ENCODE results near the gene FOXJ1.

FOXJ1 gene

GRCh38 chr17:76147211-76148014 lies 6.4 kb upstream of the FOXJ1 start:
- H3K27ac ChIP-seq (ENCODE audit: low read length), result no peak overlapping the region
- H3K27me3 ChIP-seq (ENCODE audit: control insufficient read depth, insufficient read depth, low read length), result peaks cover 20% of the 10 kb centered on the region
- H3K9ac ChIP-seq (ENCODE audit: low read length), result no peak overlapping the region
- H3K4me3 ChIP-seq (ENCODE audit: low read length), result no peak overlapping the region
- H3K36me3 ChIP-seq (ENCODE audit: control insufficient read depth, low read depth, low read length), result no peaks in the 10 kb centered on the region
- peaks cover 18% of the 10 kb centered on the region for H3K4me1 ChIP-seq (ENCODE audit: control insufficient read depth, low read depth, low read length)
- H3K9me3 ChIP-seq (ENCODE audit: control insufficient read depth, low read depth, low read length), result no peaks in the 10 kb centered on the region

DNA sequence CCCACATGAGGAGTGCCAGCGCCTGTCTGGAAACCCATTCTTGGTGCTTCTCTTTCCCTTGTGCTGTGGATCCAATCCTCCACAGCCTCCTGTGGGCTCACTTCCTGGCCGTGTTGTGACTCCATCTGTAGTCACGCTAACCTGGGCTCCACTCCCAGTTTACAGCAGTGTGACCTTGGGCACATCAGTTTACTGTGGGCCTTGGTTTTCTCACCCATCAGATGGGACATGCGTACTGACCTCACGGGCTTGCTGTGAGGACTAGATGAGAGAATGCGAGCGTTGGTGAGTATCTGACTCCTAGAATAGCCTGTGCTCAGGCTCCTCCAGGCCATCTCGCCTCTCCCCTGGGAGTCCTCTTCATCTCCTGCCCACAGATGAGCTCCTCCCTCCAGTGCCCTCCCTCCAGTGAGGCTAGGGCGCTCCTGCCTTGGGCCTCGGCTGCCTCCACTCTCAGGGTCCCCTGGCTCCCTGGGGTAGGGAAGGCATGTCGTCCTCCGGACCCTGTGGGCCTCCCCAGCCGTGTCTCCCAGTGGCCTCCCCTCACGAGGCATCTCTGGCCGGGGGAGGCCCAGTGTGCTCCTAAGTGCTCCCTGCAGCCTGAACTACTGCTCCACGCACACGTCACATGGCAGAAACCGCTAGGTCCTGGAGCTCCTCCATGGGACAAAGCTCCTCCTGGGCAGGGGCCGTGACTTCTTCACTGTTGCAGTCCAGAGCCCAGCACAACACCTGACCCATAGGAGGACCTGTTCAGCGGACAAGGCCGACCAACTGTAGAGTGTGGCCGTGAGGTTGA lies 5.2 kb upstream of the FOXJ1 start:
- Histone ChIP-seq H3K27ac (ENCODE audit: low read length) (no peak overlapping the region), H3K9me3 (ENCODE audit: control insufficient read depth, low read depth, low read length) (no peaks in the 10 kb centered on the region), H3K36me3 (ENCODE audit: control insufficient read depth, low read depth, low read length) (no peaks in the 10 kb centered on the region), H3K4me3 (ENCODE audit: low read length) (no peak overlapping the region), H3K9ac (ENCODE audit: low read length) (no peak overlapping the region), H3K4me1 (ENCODE audit: control insufficient read depth, low read depth, low read length) (peaks cover 28% of the 10 kb centered on the region), H3K27me3 (ENCODE audit: control insufficient read depth, insufficient read depth, low read length) (peaks cover 32% of the 10 kb centered on the region)

DNA sequence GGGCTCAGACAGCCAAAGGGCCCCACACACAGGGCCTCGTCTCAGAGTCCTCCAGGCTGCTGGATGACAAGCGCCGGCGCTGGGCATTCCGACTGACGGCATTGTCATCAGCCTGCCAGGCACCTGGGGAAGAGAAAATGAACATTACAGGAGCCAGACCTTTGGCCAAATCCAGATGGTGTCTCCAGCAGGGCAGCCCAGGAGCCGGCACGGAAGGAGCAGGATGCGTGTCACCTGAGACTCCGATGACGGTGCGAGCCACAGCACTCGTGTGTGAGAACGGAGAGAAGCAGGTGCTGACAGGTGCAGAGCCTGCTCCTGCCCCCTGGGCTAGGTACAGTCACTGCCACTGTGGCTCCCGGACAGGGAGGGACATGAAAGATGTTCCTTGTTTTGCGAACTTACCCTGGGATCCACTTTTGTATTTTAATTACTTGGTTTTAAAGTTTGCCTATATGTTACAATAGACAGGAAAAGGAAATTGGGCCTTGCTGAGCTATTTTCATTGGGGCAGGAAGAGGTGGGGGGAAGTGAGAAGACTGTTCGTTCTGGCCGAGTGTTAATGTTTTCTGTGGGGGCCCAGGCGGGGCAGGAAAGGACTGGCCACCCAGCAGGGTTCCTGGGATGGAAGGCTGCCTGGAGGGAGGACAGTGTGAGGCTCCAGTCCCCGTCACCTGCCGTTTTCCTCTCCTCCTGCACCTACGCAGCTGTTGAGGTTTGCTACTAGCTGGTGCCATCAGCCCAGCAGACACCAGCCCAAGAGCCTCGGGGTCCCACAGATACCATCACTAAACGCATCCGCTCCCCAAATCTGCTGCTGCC lies 4.4 kb upstream of the FOXJ1 start:
- Histone ChIP-seq H3K27ac (ENCODE audit: low read length) (no peak overlapping the region), H3K9me3 (ENCODE audit: control insufficient read depth, low read depth, low read length) (no peaks in the 10 kb centered on the region), H3K36me3 (ENCODE audit: control insufficient read depth, low read depth, low read length) (no peaks in the 10 kb centered on the region), H3K4me3 (ENCODE audit: low read length) (no peak overlapping the region), H3K9ac (ENCODE audit: low read length) (no peak overlapping the region), H3K27me3 (ENCODE audit: control insufficient read depth, insufficient read depth, low read length) (peaks cover 39% of the 10 kb centered on the region), H3K4me1 (ENCODE audit: control insufficient read depth, low read depth, low read length) (peaks cover 33% of the 10 kb centered on the region)

DNA sequence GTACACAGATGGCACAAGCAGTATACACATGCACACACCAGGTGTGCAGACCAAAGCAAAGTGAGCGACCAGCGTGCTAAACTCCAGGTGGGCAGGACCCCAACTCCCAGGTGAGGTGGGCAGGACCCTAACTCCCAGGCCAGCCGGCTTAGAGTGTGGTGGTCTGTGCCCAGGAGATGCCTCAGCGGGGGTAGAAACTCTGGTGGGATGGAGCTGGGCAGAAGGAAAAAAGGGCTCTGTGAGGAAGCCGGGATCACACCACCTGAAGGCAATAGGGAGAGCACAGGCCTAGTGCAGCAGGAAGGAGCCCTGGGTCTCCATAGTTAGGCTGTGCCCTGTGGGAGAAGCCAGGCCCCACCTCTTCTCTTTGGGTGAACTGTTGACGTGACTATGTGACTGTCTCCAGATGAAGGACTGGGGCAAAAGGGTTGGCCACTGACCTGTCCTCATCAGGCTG lies 1.6 kb upstream of the FOXJ1 start:
- H3K9ac ChIP-seq (ENCODE audit: low read length), result no peak overlapping the region
- no peak overlapping the region for H3K27ac ChIP-seq (ENCODE audit: low read length)
- no peaks in the 10 kb centered on the region for H3K9me3 ChIP-seq (ENCODE audit: control insufficient read depth, low read depth, low read length)
- H3K36me3 ChIP-seq (ENCODE audit: control insufficient read depth, low read depth, low read length), result no peaks in the 10 kb centered on the region
- H3K4me1 ChIP-seq (ENCODE audit: control insufficient read depth, low read depth, low read length), result peaks cover 55% of the 10 kb centered on the region
- no peak overlapping the region for H3K4me3 ChIP-seq (ENCODE audit: low read length)
- H3K27me3 ChIP-seq (ENCODE audit: control insufficient read depth, insufficient read depth, low read length), result peaks cover 67% of the 10 kb centered on the region

GRCh38 chr17:76142039-76142584 lies 1.1 kb upstream of the FOXJ1 start:
- Histone ChIP-seq H3K36me3 (ENCODE audit: control insufficient read depth, low read depth, low read length) (no peaks in the 10 kb centered on the region), H3K27me3 (ENCODE audit: control insufficient read depth, insufficient read depth, low read length) (peaks cover 72% of the 10 kb centered on the region), H3K4me1 (ENCODE audit: control insufficient read depth, low read depth, low read length) (peaks cover 59% of the 10 kb centered on the region), H3K27ac (ENCODE audit: low read length) (no peak overlapping the region), H3K9me3 (ENCODE audit: control insufficient read depth, low read depth, low read length) (no peaks in the 10 kb centered on the region), H3K4me3 (ENCODE audit: low read length) (peak overlapping the region; percentile 79), H3K9ac (ENCODE audit: low read length) (no peak overlapping the region)

DNA sequence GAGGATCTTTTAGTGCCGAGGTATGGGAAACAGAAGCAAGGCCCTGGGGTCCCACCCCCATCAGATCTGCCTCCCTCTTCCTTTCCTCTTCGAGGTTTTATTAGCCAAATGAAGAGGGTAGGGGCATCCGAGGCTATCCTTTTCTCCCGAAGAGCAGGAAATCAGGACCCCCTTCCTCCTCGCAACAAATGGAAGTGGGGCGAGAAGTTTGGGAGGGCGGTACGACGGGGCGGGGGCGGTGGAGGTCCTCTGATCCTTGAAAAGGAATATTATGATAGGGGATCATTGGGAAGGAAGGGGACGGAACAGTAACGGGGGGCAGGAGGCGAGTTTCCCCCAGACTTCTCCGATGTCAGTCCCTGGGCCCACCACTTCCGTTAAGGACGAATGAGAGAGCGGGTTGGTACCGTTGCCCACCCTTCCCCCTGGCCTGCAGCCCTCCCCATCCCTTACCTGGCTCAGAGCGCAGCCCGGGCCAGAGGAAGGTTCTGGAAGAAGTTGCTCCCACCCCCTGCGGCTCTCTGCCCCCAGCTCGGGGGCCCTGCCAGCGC lies 309 bp downstream of the FOXJ1 start:
- Histone ChIP-seq H3K4me3 (ENCODE audit: low read length) (peak overlapping the region; percentile 79), H3K27ac (ENCODE audit: low read length) (no peak overlapping the region), H3K9me3 (ENCODE audit: control insufficient read depth, low read depth, low read length) (no peaks in the 10 kb centered on the region), H3K9ac (ENCODE audit: low read length) (no peak overlapping the region), H3K27me3 (ENCODE audit: control insufficient read depth, insufficient read depth, low read length) (peaks cover 86% of the 10 kb centered on the region), H3K4me1 (ENCODE audit: control insufficient read depth, low read depth, low read length) (peaks cover 66% of the 10 kb centered on the region), H3K36me3 (ENCODE audit: control insufficient read depth, low read depth, low read length) (no peaks in the 10 kb centered on the region)

- Histone ChIP-seq H3K27me3 (ENCODE audit: control insufficient read depth, insufficient read depth, low read length) (peaks cover 90% of the 10 kb centered on the region), H3K36me3 (ENCODE audit: control insufficient read depth, low read depth, low read length) (no peaks in the 10 kb centered on the region), H3K4me1 (ENCODE audit: control insufficient read depth, low read depth, low read length) (peaks cover 69% of the 10 kb centered on the region), H3K9ac (ENCODE audit: low read length) (no peak overlapping the region), H3K9me3 (ENCODE audit: control insufficient read depth, low read depth, low read length) (no peaks in the 10 kb centered on the region), H3K27ac (ENCODE audit: low read length) (no peak overlapping the region), H3K4me3 (ENCODE audit: low read length) (peak overlapping the region; percentile 79)
These were observed 1.0 kb downstream of the FOXJ1 start for GRCh38 chr17:76139801-76140660.

DNA sequence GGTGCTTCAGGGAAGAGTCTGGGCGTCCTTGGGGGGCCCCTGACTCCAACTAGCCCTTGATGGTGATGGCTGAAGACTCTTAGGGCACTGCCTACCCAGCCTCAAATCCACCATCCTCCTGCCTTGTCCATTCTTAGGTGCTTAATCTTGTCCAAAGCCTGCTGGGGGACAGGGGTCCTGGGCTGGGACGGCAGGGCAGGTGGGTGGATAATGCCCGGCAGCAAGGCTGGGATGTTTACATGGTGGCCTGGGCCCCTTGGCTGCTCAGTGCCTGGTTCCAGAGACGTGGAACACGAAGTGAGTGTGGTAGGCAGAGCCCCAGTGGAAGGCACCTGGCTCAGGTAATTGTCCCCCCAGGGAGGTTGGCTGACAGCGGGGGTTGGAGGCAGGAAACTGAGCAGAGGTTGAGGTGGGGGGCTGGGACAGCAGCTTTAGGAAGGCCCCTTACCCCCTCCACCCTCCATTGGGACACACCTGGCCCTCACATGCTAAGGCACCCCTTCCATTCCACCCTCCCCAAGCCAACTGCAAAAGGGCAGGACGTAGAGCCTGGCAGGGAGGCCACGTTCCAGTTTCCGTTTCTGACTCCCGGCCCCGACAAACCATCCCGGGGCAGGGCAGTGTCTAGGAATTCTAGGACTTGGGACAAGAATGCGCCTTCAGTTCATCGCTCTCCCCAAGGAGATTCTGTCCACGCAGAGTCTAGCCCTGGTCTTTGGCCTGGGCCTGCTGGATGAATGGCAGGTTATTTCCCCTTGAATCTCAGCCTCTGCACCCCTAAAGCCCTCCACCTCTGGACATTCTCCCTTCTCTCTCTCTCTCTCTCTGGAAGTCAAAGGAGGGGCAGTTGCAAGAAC lies 1.9 kb downstream of the FOXJ1 start:
- Histone ChIP-seq H3K9ac (ENCODE audit: low read length) (no peak overlapping the region), H3K36me3 (ENCODE audit: control insufficient read depth, low read depth, low read length) (no peaks in the 10 kb centered on the region), H3K4me3 (ENCODE audit: low read length) (peak overlapping the region; percentile 79), H3K27me3 (ENCODE audit: control insufficient read depth, insufficient read depth, low read length) (peaks cover 98% of the 10 kb centered on the region), H3K27ac (ENCODE audit: low read length) (no peak overlapping the region), H3K9me3 (ENCODE audit: control insufficient read depth, low read depth, low read length) (no peaks in the 10 kb centered on the region), H3K4me1 (ENCODE audit: control insufficient read depth, low read depth, low read length) (peaks cover 77% of the 10 kb centered on the region)

- peaks cover 98% of the 10 kb centered on the region for H3K27me3 ChIP-seq (ENCODE audit: control insufficient read depth, insufficient read depth, low read length)
- H3K36me3 ChIP-seq (ENCODE audit: control insufficient read depth, low read depth, low read length), result no peaks in the 10 kb centered on the region
- no peak overlapping the region for H3K9ac ChIP-seq (ENCODE audit: low read length)
- H3K9me3 ChIP-seq (ENCODE audit: control insufficient read depth, low read depth, low read length), result no peaks in the 10 kb centered on the region
- peaks cover 81% of the 10 kb centered on the region for H3K4me1 ChIP-seq (ENCODE audit: control insufficient read depth, low read depth, low read length)
- H3K4me3 ChIP-seq (ENCODE audit: low read length), result peak overlapping the region; percentile 79
- no peak overlapping the region for H3K27ac ChIP-seq (ENCODE audit: low read length)
These were observed 2.7 kb downstream of the FOXJ1 start for GRCh38 chr17:76138234-76138895.
